HEK293 (cell line): ENCODE data around the gene MDGA2.

Experiments used
- CTCF ChIA-PET: fragments of 350-600 bp; formaldehyde crosslinking; extraction: SDS; loops from one replicate; lab custom pipeline; 2021; ENCODE audit warnings: antibody characterized with exemption; lab: Yijun Ruan, JAX
- POLR2A ChIA-PET: fragments of 300-600 bp; formaldehyde crosslinking; extraction: SDS; loops from one replicate; lab custom pipeline; 2020; ENCODE audit warnings: antibody characterized with exemption, inconsistent platforms; lab: Yijun Ruan, JAX
- H3K27ac ChIP-seq: fragments of 200-500 bp; sonication (Bioruptor generic); 2 replicates; pipeline ENCODE4 v1.5.1; 2014; ENCODE audit warnings: low read depth, low read length, control low read depth, inconsistent platforms; ENCODE audit errors: extremely low read depth
- H3K36me3 ChIP-seq, 2 experiments: fragments of 200-500 bp in 1 of 2; sonication (Bioruptor generic) in 1 of 2; 1 replicate in 1 of 2; 2 replicates in 1 of 2; pipeline ENCODE4 v1.5.1; 2014 to 2017; ENCODE audit warnings: inconsistent platforms in 2 of 2, low read length in 2 of 2; ENCODE audit not compliant: control insufficient read depth in 2 of 2, insufficient read depth in 1 of 2
- H3K4me1 ChIP-seq: fragments of 200-500 bp; sonication (Bioruptor generic); 2 replicates; pipeline ENCODE4 v1.5.1; 2014; ENCODE audit warnings: mild to moderate bottlenecking, low read length, inconsistent platforms; ENCODE audit not compliant: control insufficient read depth, insufficient read depth
- H3K4me3 ChIP-seq: 2 replicates; pipeline ENCODE4 v1.5.1; 2011; ENCODE audit warnings: low read depth, mild to moderate bottlenecking, control low read depth, low read length, moderate library complexity
- H3K9me3 ChIP-seq: fragments of 200-500 bp; sonication (Bioruptor generic); 2 replicates; pipeline ENCODE4 v1.5.1; 2014; ENCODE audit warnings: low read depth, low read length, inconsistent platforms; ENCODE audit not compliant: control insufficient read depth, insufficient read depth
- FEZF1 ChIP-seq: fragments of 450-650 bp; formaldehyde crosslinking; IDR thresholded peaks from 2 replicates; pipeline ENCODE4 v1.5.1; 2016; ENCODE audit warnings: missing biosample characterization, missing genetic modification characterization
- TCF7L2 ChIP-seq: IDR thresholded peaks from 2 replicates; pipeline ENCODE4 v1.6.1; 2011; ENCODE audit warnings: low read depth, mild to moderate bottlenecking, inconsistent platforms, low read length, moderate library complexity, borderline replicate concordance
- ZNF2 ChIP-seq: fragments of 450-650 bp; formaldehyde crosslinking; IDR thresholded peaks from 2 replicates; pipeline ENCODE4 v1.5.1; 2016; ENCODE audit warnings: missing biosample characterization, missing genetic modification characterization
- ZNF221 ChIP-seq: fragments of 450-650 bp; formaldehyde crosslinking; IDR thresholded peaks from 2 replicates; pipeline ENCODE4 v1.5.1; 2017; ENCODE audit warnings: missing biosample characterization, missing genetic modification characterization, borderline replicate concordance
- ZNF239 ChIP-seq: fragments of 450-650 bp; formaldehyde crosslinking; IDR thresholded peaks from 2 replicates; pipeline ENCODE4 v1.5.1; 2016; ENCODE audit warnings: missing biosample characterization, missing genetic modification characterization
- ZNF366 ChIP-seq: fragments of 450-650 bp; formaldehyde crosslinking; conservative IDR thresholded peaks from 2 replicates; pipeline ENCODE4 v1.5.1; 2016; ENCODE audit warnings: missing biosample characterization, missing genetic modification characterization
- ZNF548 ChIP-seq: fragments of 450-650 bp; formaldehyde crosslinking; IDR thresholded peaks from 2 replicates; pipeline ENCODE4 v1.5.1; 2016; ENCODE audit warnings: missing biosample characterization, missing genetic modification characterization
- ZNF560 ChIP-seq: fragments of 450-650 bp; formaldehyde crosslinking; IDR thresholded peaks from 2 replicates; pipeline ENCODE4 v1.5.1; 2017; ENCODE audit warnings: missing biosample characterization, missing genetic modification characterization, borderline replicate concordance
- ZNF707 ChIP-seq: fragments of 450-650 bp; formaldehyde crosslinking; IDR thresholded peaks from 2 replicates; pipeline ENCODE4 v1.5.1; 2016; ENCODE audit warnings: missing biosample characterization, missing genetic modification characterization
- ZSCAN18 ChIP-seq: fragments of 450-650 bp; formaldehyde crosslinking; IDR thresholded peaks from 2 replicates; pipeline ENCODE4 v1.5.1; 2016; ENCODE audit warnings: missing biosample characterization, missing genetic modification characterization
- ZXDB ChIP-seq: fragments of 450-650 bp; formaldehyde crosslinking; IDR thresholded peaks from 2 replicates; pipeline ENCODE4 v1.5.1; 2016; ENCODE audit warnings: missing biosample characterization, missing genetic modification characterization
- TF ChIP-seq, protein P1 (sequence below): fragments of 450-650 bp; formaldehyde crosslinking; IDR thresholded peaks from 2 replicates; pipeline ENCODE4 v1.5.1; 2016; ENCODE audit warnings: missing biosample characterization, missing genetic modification characterization
- TF ChIP-seq, protein P2 (sequence below): fragments of 450-650 bp; formaldehyde crosslinking; IDR thresholded peaks from 2 replicates; pipeline ENCODE4 v1.5.1; 2016; ENCODE audit warnings: missing biosample characterization, missing genetic modification characterization, borderline replicate concordance
- TF ChIP-seq, protein P3 (sequence below): fragments of 450-650 bp; formaldehyde crosslinking; IDR thresholded peaks from 2 replicates; pipeline ENCODE4 v1.5.1; 2016; ENCODE audit warnings: missing biosample characterization, missing genetic modification characterization
- TF ChIP-seq, protein P4 (sequence below): fragments of 450-650 bp; formaldehyde crosslinking; IDR thresholded peaks from 2 replicates; pipeline ENCODE4 v1.5.1; 2017; ENCODE audit warnings: missing biosample characterization, mild to moderate bottlenecking, missing genetic modification characterization, moderate library complexity

The MDGA2 gene

DNA sequence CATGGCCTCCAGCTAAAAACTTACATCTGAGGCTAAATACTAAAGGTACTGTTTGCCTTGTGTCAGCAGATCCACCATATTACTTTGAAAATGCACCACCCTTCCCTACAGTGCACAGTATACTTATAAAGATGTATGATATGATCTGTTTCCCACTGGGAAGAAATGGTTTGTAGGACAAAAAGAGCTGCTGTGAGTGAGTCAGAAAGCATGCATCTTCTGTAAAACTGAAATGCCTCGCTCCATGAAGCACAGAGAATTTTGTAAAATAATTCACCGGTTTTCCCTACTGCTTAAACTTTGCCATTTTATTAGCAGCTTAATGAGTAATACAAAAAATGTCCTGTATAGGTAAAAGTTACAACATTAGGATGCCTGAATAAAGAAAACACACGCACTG is 68.8 kb downstream of the MDGA2 start (continued):
- TF ChIP-seq, protein P1, sequence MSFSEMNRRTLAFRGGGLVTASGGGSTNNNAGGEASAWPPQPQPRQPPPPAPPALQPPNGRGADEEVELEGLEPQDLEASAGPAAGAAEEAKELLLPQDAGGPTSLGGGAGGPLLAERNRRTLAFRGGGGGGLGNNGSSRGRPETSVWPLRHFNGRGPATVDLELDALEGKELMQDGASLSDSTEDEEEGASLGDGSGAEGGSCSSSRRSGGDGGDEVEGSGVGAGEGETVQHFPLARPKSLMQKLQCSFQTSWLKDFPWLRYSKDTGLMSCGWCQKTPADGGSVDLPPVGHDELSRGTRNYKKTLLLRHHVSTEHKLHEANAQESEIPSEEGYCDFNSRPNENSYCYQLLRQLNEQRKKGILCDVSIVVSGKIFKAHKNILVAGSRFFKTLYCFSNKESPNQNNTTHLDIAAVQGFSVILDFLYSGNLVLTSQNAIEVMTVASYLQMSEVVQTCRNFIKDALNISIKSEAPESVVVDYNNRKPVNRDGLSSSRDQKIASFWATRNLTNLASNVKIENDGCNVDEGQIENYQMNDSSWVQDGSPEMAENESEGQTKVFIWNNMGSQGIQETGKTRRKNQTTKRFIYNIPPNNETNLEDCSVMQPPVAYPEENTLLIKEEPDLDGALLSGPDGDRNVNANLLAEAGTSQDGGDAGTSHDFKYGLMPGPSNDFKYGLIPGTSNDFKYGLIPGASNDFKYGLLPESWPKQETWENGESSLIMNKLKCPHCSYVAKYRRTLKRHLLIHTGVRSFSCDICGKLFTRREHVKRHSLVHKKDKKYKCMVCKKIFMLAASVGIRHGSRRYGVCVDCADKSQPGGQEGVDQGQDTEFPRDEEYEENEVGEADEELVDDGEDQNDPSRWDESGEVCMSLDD (tag by site-specific recombination) = no peak
- no peak for TF ChIP-seq ZNF560 (tag by site-specific recombination)
- no peak for TF ChIP-seq ZNF221 (tag by site-specific recombination)
- TF ChIP-seq, protein P2, sequence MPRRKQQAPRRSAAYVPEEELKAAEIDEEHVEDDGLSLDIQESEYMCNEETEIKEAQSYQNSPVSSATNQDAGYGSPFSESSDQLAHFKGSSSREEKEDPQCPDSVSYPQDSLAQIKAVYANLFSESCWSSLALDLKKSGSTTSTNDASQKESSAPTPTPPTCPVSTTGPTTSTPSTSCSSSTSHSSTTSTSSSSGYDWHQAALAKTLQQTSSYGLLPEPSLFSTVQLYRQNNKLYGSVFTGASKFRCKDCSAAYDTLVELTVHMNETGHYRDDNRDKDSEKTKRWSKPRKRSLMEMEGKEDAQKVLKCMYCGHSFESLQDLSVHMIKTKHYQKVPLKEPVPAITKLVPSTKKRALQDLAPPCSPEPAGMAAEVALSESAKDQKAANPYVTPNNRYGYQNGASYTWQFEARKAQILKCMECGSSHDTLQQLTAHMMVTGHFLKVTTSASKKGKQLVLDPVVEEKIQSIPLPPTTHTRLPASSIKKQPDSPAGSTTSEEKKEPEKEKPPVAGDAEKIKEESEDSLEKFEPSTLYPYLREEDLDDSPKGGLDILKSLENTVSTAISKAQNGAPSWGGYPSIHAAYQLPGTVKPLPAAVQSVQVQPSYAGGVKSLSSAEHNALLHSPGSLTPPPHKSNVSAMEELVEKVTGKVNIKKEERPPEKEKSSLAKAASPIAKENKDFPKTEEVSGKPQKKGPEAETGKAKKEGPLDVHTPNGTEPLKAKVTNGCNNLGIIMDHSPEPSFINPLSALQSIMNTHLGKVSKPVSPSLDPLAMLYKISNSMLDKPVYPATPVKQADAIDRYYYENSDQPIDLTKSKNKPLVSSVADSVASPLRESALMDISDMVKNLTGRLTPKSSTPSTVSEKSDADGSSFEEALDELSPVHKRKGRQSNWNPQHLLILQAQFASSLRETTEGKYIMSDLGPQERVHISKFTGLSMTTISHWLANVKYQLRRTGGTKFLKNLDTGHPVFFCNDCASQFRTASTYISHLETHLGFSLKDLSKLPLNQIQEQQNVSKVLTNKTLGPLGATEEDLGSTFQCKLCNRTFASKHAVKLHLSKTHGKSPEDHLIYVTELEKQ = no peak
- TF ChIP-seq, protein P3, sequence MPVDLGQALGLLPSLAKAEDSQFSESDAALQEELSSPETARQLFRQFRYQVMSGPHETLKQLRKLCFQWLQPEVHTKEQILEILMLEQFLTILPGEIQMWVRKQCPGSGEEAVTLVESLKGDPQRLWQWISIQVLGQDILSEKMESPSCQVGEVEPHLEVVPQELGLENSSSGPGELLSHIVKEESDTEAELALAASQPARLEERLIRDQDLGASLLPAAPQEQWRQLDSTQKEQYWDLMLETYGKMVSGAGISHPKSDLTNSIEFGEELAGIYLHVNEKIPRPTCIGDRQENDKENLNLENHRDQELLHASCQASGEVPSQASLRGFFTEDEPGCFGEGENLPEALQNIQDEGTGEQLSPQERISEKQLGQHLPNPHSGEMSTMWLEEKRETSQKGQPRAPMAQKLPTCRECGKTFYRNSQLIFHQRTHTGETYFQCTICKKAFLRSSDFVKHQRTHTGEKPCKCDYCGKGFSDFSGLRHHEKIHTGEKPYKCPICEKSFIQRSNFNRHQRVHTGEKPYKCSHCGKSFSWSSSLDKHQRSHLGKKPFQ (tag by site-specific recombination) = no peak
- TF ChIP-seq ZNF366 (tag by site-specific recombination) = no peak
- TF ChIP-seq ZSCAN18 = no peak

DNA sequence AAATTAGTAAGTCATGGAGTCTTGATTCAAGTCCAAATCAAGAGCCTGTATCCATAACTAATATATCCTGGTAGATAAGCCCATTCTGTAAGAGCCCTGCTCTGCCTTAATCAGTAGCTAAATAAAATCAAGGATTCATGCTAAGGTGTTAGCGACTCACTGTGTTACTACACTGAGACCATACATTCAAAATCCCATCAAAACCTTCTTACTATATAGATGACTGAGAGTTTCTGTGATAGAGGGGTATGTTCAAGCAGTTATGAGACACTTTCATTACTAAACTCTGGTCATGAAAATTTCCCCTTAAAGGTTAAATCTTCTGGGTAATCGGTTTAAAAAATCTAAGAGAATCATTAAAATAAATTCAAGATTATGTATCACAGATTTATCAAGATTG is 78.5 kb downstream of the MDGA2 start:
- ChIA-PET CTCF (no interaction called here), POLR2A (no interaction called here)
- no peak overlapping the region for H3K27ac ChIP-seq
- TF ChIP-seq ZXDB (tag by site-specific recombination) = no peak
- TF ChIP-seq TCF7L2 = no peak
- TF ChIP-seq FEZF1 (tag by site-specific recombination) = no peak
- TF ChIP-seq, protein P4, sequence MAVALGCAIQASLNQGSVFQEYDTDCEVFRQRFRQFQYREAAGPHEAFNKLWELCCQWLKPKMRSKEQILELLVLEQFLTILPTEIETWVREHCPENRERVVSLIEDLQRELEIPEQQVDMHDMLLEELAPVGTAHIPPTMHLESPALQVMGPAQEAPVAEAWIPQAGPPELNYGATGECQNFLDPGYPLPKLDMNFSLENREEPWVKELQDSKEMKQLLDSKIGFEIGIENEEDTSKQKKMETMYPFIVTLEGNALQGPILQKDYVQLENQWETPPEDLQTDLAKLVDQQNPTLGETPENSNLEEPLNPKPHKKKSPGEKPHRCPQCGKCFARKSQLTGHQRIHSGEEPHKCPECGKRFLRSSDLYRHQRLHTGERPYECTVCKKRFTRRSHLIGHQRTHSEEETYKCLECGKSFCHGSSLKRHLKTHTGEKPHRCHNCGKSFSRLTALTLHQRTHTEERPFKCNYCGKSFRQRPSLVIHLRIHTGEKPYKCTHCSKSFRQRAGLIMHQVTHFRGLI = no peak
- no peak for TF ChIP-seq ZNF548 (tag by site-specific recombination)
- TF ChIP-seq ZNF239 (tag by site-specific recombination) = no peak
- TF ChIP-seq ZNF2 (tag by site-specific recombination) = no peak
- TF ChIP-seq ZNF707 (tag by site-specific recombination) = no peak
- no peaks in the 10 kb centered on the region for H3K4me1 ChIP-seq
- H3K9me3 ChIP-seq = no peaks in the 10 kb centered on the region
- no peak overlapping the region for H3K4me3 ChIP-seq
- no peaks in the 10 kb centered on the region for H3K36me3 ChIP-seq
